OCI-LY1 (cell line): Measurements from ENCODE around the gene NPAS3.

Source experiments
- CTCF ChIP-seq: fragments of 200-600 bp; sonication (generic), shearing (Covaris generic); IDR thresholded peaks from 2 replicates; pipeline ENCODE4 v1.5.1; 2017; ENCODE audit warnings: mild to moderate bottlenecking, antibody characterized with exemption, low read length, moderate library complexity, mixed read lengths
- EZH2 ChIP-seq: fragments of 200-600 bp; sonication (generic), shearing (Covaris generic); IDR thresholded peaks from 2 replicates; pipeline ENCODE4 v1.8.0; 2017; ENCODE audit warnings: borderline replicate concordance, mixed run types, mild to moderate bottlenecking, antibody characterized with exemption, low read length, moderate library complexity, mixed read lengths

- TF ChIP-seq CTCF, result no peak
- no peak for TF ChIP-seq EZH2
Measured at GRCh38 chr14:33592297-33592696, 653.6 kb downstream of the NPAS3 start.
